Activated CD4-positive, alpha-beta T cell treated with anti-CD3 and anti-CD28 coated beads, Interleukin-2, amount 50 U/mL, for 1 hour (primary cell): Measurements from ENCODE around the gene AP2B1.
"Not testable (repeated sequence)": the region's sequence is repeated elsewhere in the genome, so short reads cannot be mapped to it uniquely, and the experiment has no call there.

Experiments used
- DNase-seq: peaks from one replicate; pipeline ENCODE4 v3.0.0-alpha.2; 2020

The AP2B1 gene

GRCh38 chr17:35703308-35703707 is 116.2 kb downstream of the AP2B1 start:
- not testable (repeated sequence) for DNase-seq

GRCh38 chr17:35705230-35705629 is 118.1 kb downstream of the AP2B1 start:
- DNase-seq, result no peak

DNA sequence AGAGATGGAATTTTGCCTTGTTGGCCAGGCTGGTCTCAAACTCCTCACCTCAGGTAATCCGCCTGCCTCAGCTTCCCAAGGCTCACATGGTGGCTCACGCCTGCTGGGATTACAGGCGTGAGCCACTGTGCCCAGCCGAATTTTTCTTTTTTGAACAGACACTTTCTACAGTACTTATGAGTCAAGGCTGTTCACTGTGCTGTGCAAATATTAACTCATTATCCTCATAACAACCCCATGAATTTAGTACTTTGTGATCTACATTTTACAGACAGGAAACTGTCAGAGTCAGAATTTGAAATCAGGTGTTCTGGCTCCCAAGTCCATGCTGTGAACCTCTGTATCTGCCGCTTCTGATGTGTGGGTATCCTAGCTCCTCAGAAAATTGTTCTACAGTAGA is 118.6 kb downstream of the AP2B1 start:
- DNase-seq, result no peak

DNA sequence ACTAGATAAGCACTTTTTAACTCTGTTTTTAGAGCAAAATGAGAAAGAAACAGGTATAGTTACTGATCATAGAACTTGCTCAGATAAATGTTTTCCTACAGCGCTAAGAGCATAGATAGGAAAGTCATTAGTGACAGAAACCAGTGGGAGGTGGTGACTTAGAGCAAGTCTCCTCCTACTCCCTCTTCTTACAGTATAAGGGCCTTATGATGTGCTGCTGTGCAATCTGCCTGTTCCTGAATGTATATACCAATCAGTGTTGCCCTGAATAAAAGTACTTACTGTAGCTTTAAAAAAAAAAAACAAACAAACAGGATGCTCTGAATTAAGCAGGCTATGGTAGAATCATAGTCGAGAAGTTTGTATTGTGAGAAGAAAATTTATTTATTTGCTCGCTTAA is 121.0 kb downstream of the AP2B1 start:
- DNase-seq, result no peak

GRCh38 chr17:35708951-35709350 is 121.8 kb downstream of the AP2B1 start:
- no peak for DNase-seq

DNA sequence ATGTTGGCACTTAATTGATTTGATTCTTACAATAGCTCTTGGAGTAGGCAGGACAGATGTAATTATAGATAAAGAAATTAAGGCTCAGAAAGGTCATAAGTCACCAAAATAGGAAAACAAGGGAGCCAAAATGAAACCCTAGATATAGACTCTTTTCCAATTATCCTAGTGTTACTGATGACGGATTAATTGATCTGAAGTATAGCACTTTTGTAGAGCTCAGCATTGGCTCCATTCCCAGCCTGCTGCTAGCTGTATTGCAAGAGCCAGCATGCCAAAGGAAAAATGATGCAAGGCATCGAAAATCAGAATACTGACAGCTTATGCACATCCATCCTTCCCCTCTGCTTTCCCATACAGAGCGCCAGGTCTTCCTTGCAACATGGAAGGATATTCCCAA is 122.8 kb downstream of the AP2B1 start:
- no peak for DNase-seq

GRCh38 chr17:35710950-35711349 is 123.8 kb downstream of the AP2B1 start:
- no peak for DNase-seq

DNA sequence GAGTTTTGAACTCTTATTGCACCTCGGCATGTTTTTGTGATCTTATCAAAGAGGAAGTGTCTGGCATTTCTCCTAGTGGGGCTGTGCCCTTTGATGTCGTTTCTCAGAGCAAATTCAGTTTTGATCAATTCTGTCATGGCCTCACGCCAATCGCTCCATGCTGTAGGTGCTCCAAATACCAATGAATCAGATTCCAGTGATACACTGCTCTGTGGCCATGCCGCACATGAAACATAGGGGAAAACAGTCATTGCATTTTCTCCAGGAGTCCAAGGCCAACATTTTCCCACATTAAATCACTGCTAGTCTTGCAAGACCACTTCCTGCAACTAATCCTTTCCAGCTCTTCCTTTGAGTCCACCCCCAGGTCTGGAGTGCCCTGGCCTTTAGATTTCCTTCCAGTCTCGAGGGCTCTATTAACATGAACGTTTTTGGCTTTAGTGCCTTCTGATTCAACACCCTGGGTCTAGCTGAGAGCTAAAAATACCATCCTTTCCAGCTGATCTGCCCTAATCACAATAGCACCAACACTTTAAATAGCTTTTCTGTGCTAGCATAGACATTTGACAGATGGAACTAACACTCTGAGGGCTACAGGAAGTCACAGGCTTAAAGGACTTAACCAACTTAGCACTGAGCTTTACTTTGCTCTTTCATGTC is 126.1 kb downstream of the AP2B1 start:
- DNase-seq, result no peak

DNA sequence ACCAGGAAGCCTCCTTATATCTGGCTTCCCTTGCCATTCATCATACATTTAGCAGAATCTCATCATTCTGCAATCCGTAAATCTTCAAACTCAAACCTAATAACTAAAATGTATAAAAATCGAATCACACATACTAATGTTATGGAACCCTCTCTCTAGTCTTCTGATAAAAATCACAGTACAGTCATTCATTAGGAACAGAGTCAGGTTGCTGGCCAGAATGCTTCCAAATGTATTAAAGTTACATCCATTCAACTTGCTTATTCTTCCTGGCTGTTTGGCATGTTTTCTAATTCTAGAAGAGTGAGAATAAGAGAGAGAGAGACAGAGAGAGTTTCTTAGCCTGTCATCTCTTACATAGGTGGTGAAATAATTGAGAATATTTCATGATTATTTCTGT is 127.9 kb downstream of the AP2B1 start:
- DNase-seq, result no peak

GRCh38 chr17:35715416-35715815 is 128.3 kb downstream of the AP2B1 start:
- no peak for DNase-seq

- DNase-seq, result no peak
Observed at GRCh38 chr17:35716173-35716572, 129.1 kb downstream of the AP2B1 start.

DNA sequence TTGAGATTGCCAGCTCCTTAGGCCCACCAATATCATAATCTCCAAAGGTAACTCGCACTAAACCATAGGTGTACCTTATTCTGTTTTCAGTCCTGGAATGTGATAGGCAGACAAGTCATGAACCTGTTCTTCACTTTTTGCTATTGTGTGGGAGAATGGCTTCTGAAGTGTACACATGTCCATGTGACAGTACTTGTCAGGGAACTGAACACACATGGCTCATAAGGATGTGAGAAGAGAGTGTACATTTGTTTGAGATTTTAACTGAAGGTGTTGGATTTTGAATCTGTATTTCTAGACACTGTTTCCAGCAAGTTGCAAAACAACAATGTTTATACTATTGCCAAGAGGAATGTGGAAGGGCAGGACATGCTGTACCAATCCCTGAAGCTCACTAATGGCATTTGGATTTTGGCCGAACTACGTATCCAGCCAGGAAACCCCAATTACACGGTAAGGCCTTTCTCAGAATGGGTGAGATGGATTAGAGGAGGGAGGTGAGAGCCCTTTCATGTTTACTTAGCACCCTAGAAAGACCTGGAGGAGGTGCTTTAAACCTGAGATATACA is 129.9 kb downstream of the AP2B1 start:
- no peak for DNase-seq

DNA sequence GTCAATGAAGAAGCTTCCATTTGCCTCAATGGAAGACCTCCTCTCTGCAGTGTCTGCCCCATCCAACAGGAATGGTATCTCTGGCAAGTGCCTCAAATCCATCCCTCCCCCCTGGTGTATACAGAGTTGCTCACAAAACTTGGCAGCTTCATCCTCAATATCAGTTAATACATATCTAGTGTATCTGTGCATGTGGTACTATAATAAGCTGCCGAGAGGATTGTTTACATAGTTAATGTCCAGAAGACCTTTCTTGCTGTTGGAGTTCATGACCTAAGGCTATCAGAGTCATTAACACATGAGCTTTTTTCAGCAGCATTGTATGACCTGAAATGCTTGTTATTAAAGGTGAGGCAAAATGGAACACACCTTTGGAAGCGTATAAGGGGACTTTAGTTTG is 130.4 kb downstream of the AP2B1 start:
- no peak for DNase-seq

- DNase-seq, result no peak
Observed at GRCh38 chr17:35723735-35724134, 136.6 kb downstream of the AP2B1 start.

DNA sequence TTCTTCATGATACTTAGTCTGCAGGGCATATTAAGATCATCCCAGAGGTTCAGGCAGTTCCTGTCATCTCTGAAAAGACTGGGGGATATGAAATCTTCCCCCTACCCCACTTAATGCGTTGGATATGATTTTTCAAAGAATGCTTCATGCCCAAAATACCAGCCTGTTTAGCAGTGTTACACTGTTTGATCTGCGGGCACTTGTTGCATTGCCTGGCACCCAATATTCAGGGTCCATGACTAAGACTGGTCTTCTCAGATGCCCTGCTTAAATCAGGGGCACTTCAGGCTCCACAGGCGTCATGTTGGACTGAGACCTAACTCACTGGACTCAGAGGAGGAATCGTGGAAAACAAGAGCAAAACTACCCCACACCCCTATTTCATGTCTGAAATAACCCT is 137.9 kb downstream of the AP2B1 start:
- no peak for DNase-seq

DNA sequence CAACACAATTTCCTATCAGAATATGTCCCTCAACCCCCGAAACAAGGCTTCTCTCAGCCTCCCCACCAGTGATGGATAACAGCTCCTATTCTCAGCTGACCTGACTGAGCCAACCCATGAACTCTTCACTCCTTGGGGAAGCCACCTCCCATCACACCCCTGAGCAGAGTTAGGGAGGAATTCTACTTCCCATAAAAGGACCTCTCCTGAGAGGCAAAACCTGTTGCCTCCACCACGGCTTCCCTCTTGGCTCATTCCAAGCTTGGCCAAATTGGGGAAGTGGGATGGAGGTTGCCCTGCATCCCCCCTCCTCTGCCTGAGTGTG is 138.6 kb downstream of the AP2B1 start:
- DNase-seq, result no peak

DNA sequence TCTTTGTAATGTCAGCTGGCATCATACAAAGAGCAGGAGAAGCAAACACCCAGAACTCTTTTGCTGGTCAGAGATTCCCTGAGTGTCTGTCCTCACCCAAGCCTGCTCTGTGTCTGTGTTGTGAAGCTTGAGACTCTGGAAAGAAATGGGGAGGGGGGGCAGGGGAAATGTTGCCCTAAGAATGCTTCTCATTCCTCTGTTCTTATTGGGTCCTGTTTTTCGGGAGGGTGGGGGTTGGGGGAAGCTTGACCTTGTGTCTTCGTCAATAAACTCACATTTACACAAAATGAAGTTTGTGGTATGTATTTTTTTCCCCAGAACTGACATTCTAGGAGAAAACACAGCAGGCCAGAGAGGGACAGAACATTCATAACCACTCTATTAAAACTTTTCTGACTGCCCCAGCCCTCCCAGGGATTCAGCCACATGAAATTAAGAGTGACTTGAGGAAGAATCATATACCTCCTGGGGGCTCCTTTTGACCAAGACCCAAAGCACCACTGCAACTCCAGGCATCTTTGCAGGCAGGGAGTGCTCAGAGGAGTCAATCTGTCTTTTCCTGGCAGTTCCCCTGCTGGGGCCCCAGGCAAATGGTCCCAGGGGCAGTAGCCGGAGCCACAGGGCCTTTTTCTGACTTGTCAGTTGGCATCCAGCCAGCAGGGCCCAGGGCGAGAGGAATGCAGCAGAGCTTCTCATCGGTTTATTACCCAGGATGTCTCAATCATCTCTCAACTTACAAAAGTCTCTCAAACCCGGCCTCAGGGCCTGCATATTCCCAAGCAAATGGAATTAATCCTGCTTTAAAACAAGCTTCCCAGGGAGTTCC is 139.2 kb downstream of the AP2B1 start:
- DNase-seq, result no peak

DNA sequence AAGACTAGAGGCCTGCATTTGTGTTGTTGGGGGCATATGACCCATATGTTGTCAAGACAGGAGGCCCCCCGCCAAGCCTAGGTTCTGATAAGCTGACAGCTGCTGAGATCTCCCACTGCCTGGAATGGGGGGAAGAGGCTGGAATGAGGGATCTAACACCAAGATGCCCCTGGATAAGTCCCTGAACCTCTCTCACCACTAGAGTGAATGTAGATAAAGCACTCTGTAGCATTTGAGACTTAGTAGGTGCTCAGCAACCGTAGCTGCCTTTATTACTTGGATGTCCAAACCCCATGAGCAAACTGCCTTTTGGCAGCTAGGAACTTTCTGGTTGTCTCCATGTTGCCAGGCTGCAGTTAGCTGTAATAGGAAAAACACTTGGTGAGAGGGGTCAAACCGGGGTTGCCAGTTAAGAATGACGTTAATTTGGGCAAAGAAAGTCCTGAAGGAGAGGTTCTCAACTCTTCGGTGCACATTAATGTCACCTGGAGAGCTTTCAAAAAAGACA is 139.9 kb downstream of the AP2B1 start:
- no peak for DNase-seq

DNA sequence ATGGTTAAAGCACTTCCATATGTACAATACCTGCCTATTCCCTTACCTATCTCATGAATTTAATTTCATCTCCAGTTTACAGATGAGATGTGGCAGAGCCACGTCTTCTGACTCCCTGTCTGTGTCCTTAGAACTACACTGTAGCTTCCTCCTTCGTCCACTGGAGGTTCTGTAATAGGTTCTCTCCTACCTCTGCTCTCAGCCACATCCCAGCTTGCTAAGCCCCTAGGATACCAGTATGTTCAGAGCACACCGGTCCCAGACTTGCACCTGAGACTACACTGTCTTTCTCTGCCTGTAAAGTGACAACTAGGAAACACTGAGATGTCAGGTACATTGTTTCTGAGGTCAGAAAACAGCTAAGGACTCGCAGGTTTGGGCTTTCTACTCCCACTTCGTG is 140.5 kb downstream of the AP2B1 start:
- DNase-seq, result no peak

DNA sequence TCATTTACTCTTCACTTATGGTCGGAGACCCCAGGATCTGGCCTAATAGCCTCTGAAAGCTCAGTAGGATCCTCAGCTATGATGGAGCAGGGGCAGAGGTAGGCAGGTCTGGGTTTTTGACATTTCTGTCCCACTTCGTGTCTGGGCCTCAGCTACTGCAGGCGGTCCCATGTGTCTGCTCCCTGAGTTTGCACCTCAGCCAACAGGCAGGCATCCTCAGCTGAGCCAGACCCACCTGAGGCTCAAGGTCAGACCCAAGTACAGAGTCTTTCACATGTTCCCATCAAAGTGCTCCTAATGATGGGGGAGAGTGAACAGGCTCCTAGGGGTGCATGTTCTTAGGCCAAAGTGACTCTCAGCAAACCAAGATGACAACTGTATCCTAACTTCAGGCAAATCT is 141.4 kb downstream of the AP2B1 start:
- DNase-seq, result no peak

- no peak for DNase-seq
Observed at GRCh38 chr17:35729405-35729833, 142.3 kb downstream of the AP2B1 start.

DNA sequence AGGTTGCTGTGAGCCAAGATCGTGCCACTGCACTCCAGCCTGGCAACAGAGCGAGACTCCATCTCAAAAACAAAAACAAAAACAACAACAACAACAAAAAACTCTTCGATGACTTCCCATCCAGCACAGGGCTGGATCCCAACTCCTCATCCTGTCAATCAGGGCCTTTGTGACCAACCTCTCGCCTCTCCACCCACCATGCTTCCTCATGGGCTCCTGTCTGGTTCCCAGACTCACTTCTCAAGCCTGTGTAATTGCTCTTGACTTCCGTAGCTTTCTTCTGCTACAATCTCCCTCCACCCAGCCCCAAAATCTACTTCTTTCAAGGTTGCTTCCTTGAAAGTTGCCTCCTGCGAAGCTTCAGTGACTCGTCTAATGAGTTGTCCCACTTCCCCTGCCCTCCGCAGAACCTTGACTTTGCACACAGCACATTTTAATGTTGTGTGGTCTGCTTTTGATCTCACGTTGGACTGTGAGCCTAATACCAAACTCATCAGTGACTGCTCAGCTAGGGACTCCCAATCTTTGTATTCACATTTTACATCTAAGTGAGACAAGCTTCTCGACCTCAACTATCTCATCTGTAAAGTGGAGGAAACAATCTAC is 143.4 kb downstream of the AP2B1 start:
- DNase-seq, result no peak

DNA sequence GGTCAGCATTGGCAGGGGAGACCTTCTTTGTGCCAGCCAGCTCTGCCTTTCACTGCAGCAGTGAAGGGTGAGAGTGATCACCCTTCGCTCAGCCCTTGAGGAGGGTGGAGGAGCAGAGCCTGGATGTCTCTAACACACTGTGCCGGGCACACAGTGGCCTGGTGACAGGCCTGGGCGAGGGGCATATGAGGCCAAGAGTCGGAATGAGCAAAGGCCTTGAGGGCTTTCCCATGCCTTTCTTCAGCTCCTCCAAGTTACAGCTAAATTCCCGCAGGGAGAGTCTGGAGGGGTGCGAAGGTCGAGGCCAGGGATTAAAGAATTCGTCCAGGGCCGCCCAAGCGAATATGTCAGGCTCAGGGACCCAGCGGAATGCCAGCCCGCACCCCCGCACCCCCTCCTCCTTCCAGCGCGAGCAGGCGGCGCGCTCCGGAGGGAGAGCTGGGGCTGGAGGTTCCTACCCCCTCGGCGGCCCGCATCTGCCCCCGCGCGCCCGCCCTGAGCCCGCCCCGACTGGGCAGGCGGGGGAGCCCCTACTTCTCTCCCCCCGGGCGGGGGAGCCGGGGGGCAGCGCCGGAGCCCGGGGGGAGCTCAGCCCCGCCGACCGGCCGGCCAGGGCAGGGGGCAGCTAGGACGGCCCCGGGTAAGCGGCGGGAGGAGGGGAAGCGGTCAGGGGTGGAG is 144.3 kb downstream of the AP2B1 start, which contains the start of gene RASL10B:
Gene RASL10B (plus strand): TSS at position 401 of the 678 bp plus-strand sequence. CDS start 3,546 bp downstream, outside the sequence.
- DNase-seq, result peak; percentile 48
